GM12878 (cell line): ENCODE measurements around the gene FIBCD1. TPM values are rescaled to one million over a fixed set of nuclear protein-coding genes. Genes with fewer than 3 reads are reported as not detected.

Experiments
- ATAC-seq: fragments of 200-7000 bp; cut with Tn5 transposase; 3 replicates; pipeline ENCODE4 v1.9.1; 2020; ENCODE audit warnings: mild to moderate bottlenecking, moderate library complexity
- BruUV-seq: library from RNA; stranded (reverse); fragments of 400-500 nt; replicated peaks from 2 replicates; lab custom pipeline; 2021; lab: Mats Ljungman, UMichigan
- CTCF ChIA-PET: fragments of 300-600 bp; sonication (Branson Sonifier 250); formaldehyde crosslinking; extraction: SDS; loops from one replicate; lab custom pipeline; 2021; ENCODE audit warnings: inconsistent platforms; lab: Yijun Ruan, JAX
- POLR2A ChIA-PET: fragments of 350-600 bp; formaldehyde crosslinking; extraction: SDS; loops from one replicate; lab custom pipeline; 2021; ENCODE audit warnings: inconsistent platforms; lab: Charles Lee
- RAD21 ChIA-PET: fragments of 300-600 bp; sonication (Branson Sonifier 250); formaldehyde crosslinking; loops from one replicate; lab custom pipeline; 2023; ENCODE audit warnings: antibody characterized with exemption; ENCODE audit not compliant: unreplicated experiment; lab: Charles Lee
- SMC1A ChIA-PET: fragments of 300-600 bp; sonication (Branson Sonifier 250); formaldehyde crosslinking; loops from one replicate; lab custom pipeline; 2023; ENCODE audit not compliant: unreplicated experiment, uncharacterized antibody; lab: Charles Lee
- DNase-seq: peaks from one replicate; pipeline ENCODE4 v3.0.0-alpha.2; 2011; ENCODE audit warnings: low read depth, low spot score
- FAIRE-seq: peaks from 3 replicates; lab custom pipeline; 2011; peaks lifted over from hg19 to GRCh38; lab: Jason Lieb, UNC
- H2AFZ ChIP-seq: 2 replicates; pipeline ENCODE4 v1.6.0; 2011; ENCODE audit warnings: low read depth, low read length, control low read depth; ENCODE audit not compliant: control insufficient read depth
- H3K27ac ChIP-seq: 2 replicates; pipeline ENCODE4 v1.5.1; 2011; ENCODE audit warnings: control low read depth; ENCODE audit not compliant: control insufficient read depth, insufficient read depth
- H3K27me3 ChIP-seq, 2 experiments: replicated peaks in 1 of 2; 2 replicates each; pipeline versions ENCODE4 v1.6.0 to v1.6.1; 2011; ENCODE audit warnings: low read length in 1 of 2; ENCODE audit not compliant: control insufficient read depth in 2 of 2, insufficient read depth in 2 of 2
- H3K36me3 ChIP-seq, 2 experiments: 2 replicates each; pipeline ENCODE4 v1.5.1; 2011; ENCODE audit warnings: low read length in 1 of 2; ENCODE audit not compliant: control insufficient read depth in 2 of 2, insufficient read depth in 2 of 2
- H3K4me1 ChIP-seq: 2 replicates; pipeline ENCODE4 v1.6.1; 2011; ENCODE audit warnings: mild to moderate bottlenecking, low read length, moderate library complexity, mixed read lengths; ENCODE audit not compliant: control insufficient read depth, insufficient read depth
- H3K4me2 ChIP-seq: 2 replicates; pipeline ENCODE4 v1.6.0; 2011; ENCODE audit warnings: control low read depth; ENCODE audit not compliant: control insufficient read depth, insufficient read depth
- H3K4me3 ChIP-seq: fragments of 200-600 bp; sonication (generic); 2 replicates; pipeline ENCODE4 v1.5.1; 2016
- H3K79me2 ChIP-seq: 2 replicates; pipeline ENCODE4 v1.6.0; 2011; ENCODE audit warnings: low read length; ENCODE audit not compliant: control insufficient read depth, insufficient read depth
- H3K9ac ChIP-seq: 2 replicates; pipeline ENCODE4 v1.8.0; 2011; ENCODE audit warnings: low read length, control low read depth, mixed read lengths; ENCODE audit not compliant: control insufficient read depth, insufficient read depth
- H3K9me3 ChIP-seq: replicated peaks from 3 replicates; pipeline ENCODE4 v1.5.1; 2011; ENCODE audit warnings: mild to moderate bottlenecking, low read length; ENCODE audit not compliant: control insufficient read depth, insufficient read depth
- H4K20me1 ChIP-seq: 2 replicates; pipeline ENCODE4 v1.6.0; 2011; ENCODE audit not compliant: control insufficient read depth, insufficient read depth
- BCLAF1 ChIP-seq: fragments of 450-650 bp; IDR thresholded peaks from 2 replicates; pipeline ENCODE4 v1.6.1; 2017; ENCODE audit warnings: antibody characterized with exemption, mild to moderate bottlenecking, moderate library complexity
- CBX5 ChIP-seq: sonication (generic); IDR thresholded peaks from 2 replicates; pipeline ENCODE4 v1.6.1; 2016; ENCODE audit warnings: low read depth, moderate library complexity, mild to moderate bottlenecking, inconsistent platforms
- CEBPZ ChIP-seq: fragments of 150-350 bp; IDR thresholded peaks from 2 replicates; pipeline ENCODE4 v1.6.1; 2016; ENCODE audit warnings: low read depth, low read length
- E2F8 ChIP-seq: fragments of 450-650 bp; IDR thresholded peaks from 2 replicates; pipeline ENCODE4 v1.6.1; 2018; ENCODE audit warnings: mild to moderate bottlenecking, low read depth, moderate library complexity; ENCODE audit not compliant: partially characterized antibody
- MTA3 ChIP-seq: IDR thresholded peaks from 2 replicates; pipeline ENCODE4 v1.6.1; 2012; ENCODE audit warnings: low read length, inconsistent platforms, borderline replicate concordance
- RBBP5 ChIP-seq: fragments of 200-600 bp; sonication (generic); conservative IDR thresholded peaks from 2 replicates; pipeline ENCODE4 v1.6.1; 2016
- RELA ChIP-seq: fragments of 450-650 bp; IDR thresholded peaks from 2 replicates; pipeline ENCODE4 v1.8.0; 2014; ENCODE audit warnings: borderline replicate concordance; ENCODE audit not compliant: partially characterized antibody
- SMC3 ChIP-seq: IDR thresholded peaks from 2 replicates; pipeline ENCODE4 v1.6.1; 2011; ENCODE audit warnings: low read length, improper control_type of control experiment, borderline replicate concordance
- STAT3 ChIP-seq: IDR thresholded peaks from 2 replicates; pipeline ENCODE4 v1.6.1; 2011; ENCODE audit warnings: low read depth, low read length, improper control_type of control experiment
- TCF7 ChIP-seq: IDR thresholded peaks from 2 replicates; pipeline ENCODE4 v1.6.1; 2014; ENCODE audit warnings: antibody characterized with exemption, borderline replicate concordance
- YBX1 ChIP-seq: fragments of 450-650 bp; IDR thresholded peaks from 2 replicates; pipeline ENCODE4 v1.6.1; 2016; ENCODE audit warnings: antibody characterized with exemption
- YY1 ChIP-seq: IDR thresholded peaks from 2 replicates; pipeline ENCODE4 v1.6.1; 2011; ENCODE audit warnings: low read depth, mild to moderate bottlenecking, low read length
- WGBS: methylation state at CpG from one replicate; pipeline ENCODE4 v1.1.6; 2016; ENCODE audit warnings: low lambda C conversion rate; ENCODE audit not compliant: insufficient replicate concordance, insufficient coverage; ENCODE audit errors: missing lambda C conversion rate; 5-methylcytosine and 5-hydroxymethylcytosine counted together
- in situ Hi-C: fragments of 300-500 bp; cut with MboI; formaldehyde crosslinking; loops from 9 replicates; pipeline ENCODE4 v1.14.3; 2018; ENCODE audit warnings: mixed read lengths
- intact Hi-C: fragments of 100-400 bp; cut with micrococcal nuclease; formaldehyde crosslinking; loops from one replicate; pipeline ENCODE4 v1.14.2; 2022; ENCODE audit not compliant: unreplicated experiment
- polyA plus RNA-seq, 11 experiments: library from polyadenylated mRNA; depleted of rRNA in 4 of 11; unstranded in 6 of 11; stranded (reverse) in 5 of 11; fragments of >200 nt; fragmentation: Nextera tagmentation in 4 of 11; fragmentation: Illumina TruSeq in 1 of 11; extraction: Ambion mirVana in 4 of 11; extraction: Trizol in 1 of 11; gene quantifications; 1 replicate in 1 of 11; 2 replicates in 10 of 11; pipeline versions ENCODE4 v1.2.1 to v1.2.3, GENCODE V29; 2011 to 2016; ENCODE audit warnings: inconsistent platforms in 2 of 11, missing spikeins in 2 of 11, low read depth in 1 of 11
- total RNA-seq, 4 experiments: library from RNA; depleted of rRNA in 3 of 4; stranded (reverse); fragments of >200 nt in 3 of 4; fragmentation: Illumina TruSeq in 1 of 4; extraction: Trizol in 1 of 4; gene quantifications; 2 replicates each; pipeline versions ENCODE4 v1.2.1 to v1.2.3, GENCODE V29; 2013 to 2021

The FIBCD1 gene
- total and polyA plus RNA-seq, 10 of the 15 experiments (the other 5 are each of a cell fraction or from before 2014, with no cell fraction given): 0.04 to 0.95 (median 0.25) TPM; not detected in 6

- no peak for ATAC-seq
- no peak for DNase-seq
- in situ Hi-C loops (loop anchor here (5.0 kb wide), 1 partner anchor 170 kb away; no protein-coding TSS in a partner anchor), intact Hi-C loops (no loop called here)
- CTCF ChIA-PET: interaction anchor here (0.7 to 7.0 kb wide), 4 partner anchors 62 to 171 kb away, joined by 3 to 89 read pairs (median 18); no protein-coding TSS in a partner anchor
- peaks cover 18 to 26% of the 10 kb centered on the region in 2 experiments for H3K36me3 ChIP-seq
- no peaks in the 10 kb centered on the region for H3K9me3 ChIP-seq
- no peaks in the 10 kb centered on the region for H3K79me2 ChIP-seq
- POLR2A ChIA-PET: interaction anchor here (0.5 kb wide), 1 partner anchor 826 kb away, joined by 10 read pairs; no protein-coding TSS in a partner anchor
- no peak overlapping the region for H3K4me3 ChIP-seq
- no peak overlapping the region for H3K4me2 ChIP-seq
- no peak overlapping the region for H2AFZ ChIP-seq
- SMC1A ChIA-PET: interaction anchor here (0.9 to 3.7 kb wide), 5 partner anchors 56 to 170 kb away, joined by 3 to 20 read pairs (median 4); no protein-coding TSS in a partner anchor
- peaks cover 25% of the 10 kb centered on the region for H3K4me1 ChIP-seq
- 95% methylated on average over 15 of the region's 15 CpGs for WGBS
- RAD21 ChIA-PET: interaction anchor here (2.7 to 3.4 kb wide), 2 partner anchors 55 to 174 kb away, joined by 29 to 33 read pairs; no protein-coding TSS in a partner anchor
- no peak for TF ChIP-seq YY1
- no peak for TF ChIP-seq BCLAF1
- TF ChIP-seq YBX1: no peak
- TF ChIP-seq RELA: no peak
- TF ChIP-seq TCF7: no peak
- TF ChIP-seq E2F8: no peak
- no peak for TF ChIP-seq STAT3
- no peak for TF ChIP-seq SMC3
- TF ChIP-seq RBBP5: no peak
- TF ChIP-seq CBX5: no peak
- no peak for TF ChIP-seq CEBPZ
- TF ChIP-seq MTA3: no peak
- BruUV-seq: no TSS peak
- peaks cover 7% of the 10 kb centered on the region; the same call in 1 of the 2 replicates for H4K20me1 ChIP-seq
- no peak for FAIRE-seq
- H3K27me3 ChIP-seq: no peaks in the 10 kb centered on the region
- no peak overlapping the region for H3K9ac ChIP-seq
- H3K27ac ChIP-seq: no peak overlapping the region
Measured at GRCh38 chr9:130872093-130872492, 67.0 kb downstream of the FIBCD1 start.
